GM23338 (cell line): Measurements from ENCODE around the gene NUDT2. TPM values are rescaled to one million over a fixed set of nuclear protein-coding genes. Genes with fewer than 3 reads are reported as not detected.

ENCODE experiments used
- ATAC-seq: fragments of 200-7000 bp; cut with Tn5 transposase; 3 replicates; pipeline ENCODE4 v1.9.1; 2020
- DNase-seq: peaks from one replicate; pipeline ENCODE4 v3.0.0-alpha.2; 2015; ENCODE audit warnings: low spot score
- H2AFZ ChIP-seq: fragments of 200-600 bp; sonication (generic); 2 replicates; pipeline ENCODE4 v1.8.0; 2016; ENCODE audit warnings: antibody characterized with exemption, mild to moderate bottlenecking, moderate library complexity
- H3F3A ChIP-seq: fragments of 200-600 bp; sonication (generic); replicated peaks from 2 replicates; pipeline ENCODE4 v1.8.0; 2017; ENCODE audit warnings: antibody characterized with exemption, mixed run types, low read depth
- H3K27ac ChIP-seq: fragments of 200-600 bp; sonication (generic); 2 replicates; pipeline ENCODE4 v1.6.1; 2016; ENCODE audit warnings: low read depth
- H3K27me3 ChIP-seq: fragments of 200-600 bp; sonication (generic); 2 replicates; pipeline ENCODE4 v1.8.0; 2016; ENCODE audit warnings: mild to moderate bottlenecking, mixed run types, moderate library complexity; ENCODE audit not compliant: insufficient read depth
- H3K36me3 ChIP-seq: fragments of 200-600 bp; sonication (generic); 2 replicates; pipeline ENCODE4 v1.8.0; 2016; ENCODE audit warnings: mild to moderate bottlenecking; ENCODE audit not compliant: insufficient read depth
- H3K4me1 ChIP-seq: fragments of 200-600 bp; sonication (generic); 2 replicates; pipeline ENCODE4 v1.8.0; 2016; ENCODE audit warnings: mild to moderate bottlenecking, moderate library complexity; ENCODE audit not compliant: insufficient read depth
- H3K4me2 ChIP-seq: fragments of 200-600 bp; sonication (generic); 2 replicates; pipeline ENCODE4 v1.7.1; 2017; ENCODE audit warnings: mixed run types
- H3K4me3 ChIP-seq: fragments of 200-600 bp; sonication (generic); 2 replicates; pipeline ENCODE4 v1.6.1; 2016; ENCODE audit warnings: mixed run types
- H3K79me2 ChIP-seq: fragments of 200-600 bp; sonication (generic); replicated peaks from 2 replicates; pipeline ENCODE4 v1.8.0; 2017; ENCODE audit warnings: mild to moderate bottlenecking; ENCODE audit not compliant: insufficient read depth
- H3K9me2 ChIP-seq: fragments of 200-600 bp; sonication (generic); 2 replicates; pipeline ENCODE4 v1.8.0; 2017; ENCODE audit not compliant: insufficient read depth
- H4K20me1 ChIP-seq: fragments of 200-600 bp; sonication (generic); replicated peaks from 2 replicates; pipeline ENCODE4 v1.8.0; 2017; ENCODE audit warnings: mild to moderate bottlenecking; ENCODE audit not compliant: insufficient read depth
- H3K27ac Mint-ChIP-seq: 2 replicates; pipeline ENCODE4 v1.8.0; 2020; ENCODE audit warnings: inconsistent platforms, mild to moderate bottlenecking, moderate library complexity, mixed read lengths
- H3K27me3 Mint-ChIP-seq: 3 replicates; pipeline ENCODE4 v1.8.0; 2022; ENCODE audit warnings: low read depth, mild to moderate bottlenecking, moderate library complexity, mixed read lengths, inconsistent platforms; ENCODE audit not compliant: insufficient read depth, poor library complexity
- H3K36me3 Mint-ChIP-seq: 3 replicates; pipeline ENCODE4 v1.8.0; 2021; ENCODE audit warnings: low read depth, mild to moderate bottlenecking, inconsistent platforms, moderate library complexity, mixed read lengths
- H3K4me1 Mint-ChIP-seq: 3 replicates; pipeline ENCODE4 v1.8.0; 2020; ENCODE audit warnings: mild to moderate bottlenecking, inconsistent platforms, mixed read lengths
- H3K4me3 Mint-ChIP-seq: 3 replicates; pipeline ENCODE4 v1.8.0; 2021; ENCODE audit warnings: moderate library complexity, mild to moderate bottlenecking, inconsistent platforms, mixed read lengths
- H3K9me3 Mint-ChIP-seq: 3 replicates; pipeline ENCODE4 v1.8.0; 2020; ENCODE audit warnings: moderate library complexity, mild to moderate bottlenecking, inconsistent platforms, mixed read lengths
- CREB1 ChIP-seq: fragments of 250-450 bp; sonication (Bioruptor Pico); IDR thresholded peaks from 2 replicates; pipeline ENCODE4 v1.5.0; 2020; ENCODE audit warnings: low read depth, mild to moderate bottlenecking, moderate library complexity
- EZH2 ChIP-seq: fragments of 200-600 bp; sonication (generic); IDR thresholded peaks from one replicate; pipeline ENCODE4 v1.8.0; 2017; ENCODE audit warnings: antibody characterized with exemption, mild to moderate bottlenecking, low read depth; ENCODE audit not compliant: unreplicated experiment
- EZH2phosphoT487 ChIP-seq: fragments of 200-600 bp; sonication (generic); IDR thresholded peaks from one replicate; pipeline ENCODE4 v1.8.1; 2018; ENCODE audit warnings: antibody characterized with exemption; ENCODE audit not compliant: unreplicated experiment
- JUNB ChIP-seq: IDR thresholded peaks from one replicate; pipeline ENCODE4 v1.6.1; 2016; ENCODE audit warnings: antibody characterized with exemption; ENCODE audit not compliant: unreplicated experiment
- POLR2AphosphoS5 ChIP-seq: IDR thresholded peaks from 2 replicates; pipeline ENCODE4 v1.6.1; 2016; ENCODE audit warnings: antibody characterized with exemption, low read depth
- REST ChIP-seq: IDR thresholded peaks from one replicate; pipeline ENCODE4 v1.6.1; 2018; ENCODE audit warnings: antibody characterized with exemption; ENCODE audit not compliant: unreplicated experiment
- polyA plus RNA-seq: library from polyadenylated mRNA; unstranded; fragments of >200 nt; fragmentation: Nextera tagmentation; extraction: Ambion mirVana; gene quantifications from 2 replicates; pipeline ENCODE4 v1.2.1, GENCODE V29; 2016
- total RNA-seq: library from RNA; depleted of rRNA; stranded (reverse); fragments of >200 nt; shearing (Covaris generic); gene quantifications from 2 replicates; pipeline ENCODE4 v1.2.3, GENCODE V29; 2014
- TF ChIP-seq, protein P1 (sequence below): fragments of 250-450 bp; sonication (Bioruptor Pico); IDR thresholded peaks from 2 replicates; pipeline ENCODE4 v1.5.0; 2020; ENCODE audit warnings: mild to moderate bottlenecking, moderate library complexity
- TF ChIP-seq, protein P2 (sequence below), 2 experiments: fragments of 200-600 bp in 1 of 2; sonication (generic) in 1 of 2; conservative IDR thresholded peaks; 2 replicates each; pipeline versions ENCODE4 v1.5.1 to v1.6.1; 2016 to 2017; ENCODE audit warnings: antibody characterized with exemption in 2 of 2, low read depth in 2 of 2, mild to moderate bottlenecking in 2 of 2, moderate library complexity in 1 of 2
- TF ChIP-seq, protein P3 (sequence below): IDR thresholded peaks from 2 replicates; pipeline ENCODE4 v1.6.1; 2016; ENCODE audit warnings: antibody characterized with exemption

The NUDT2 gene
- total and polyA plus RNA-seq, 2 experiments from 2014 or later, result 9.5 to 16.4 TPM

- Histone ChIP-seq H3K27me3 (0 out of 2 replicates have a peak, but pooled peaks cover 7% of the 10 kb centered on the region), H3K27ac (no peak overlapping the region), H4K20me1 (no peaks in the 10 kb centered on the region), H3K4me3 (no peak overlapping the region), H3K4me1 (peaks cover 19% of the 10 kb centered on the region), H3K4me2 (no peak overlapping the region), H3K36me3 (no peaks in the 10 kb centered on the region), H3K79me2 (no peaks in the 10 kb centered on the region), H3F3A (no peaks in the 10 kb centered on the region), H3K9me2 (no peaks in the 10 kb centered on the region), H2AFZ (no peak overlapping the region)
- Mint-ChIP-seq H3K27ac (no peak overlapping the region), H3K4me3 (no peak overlapping the region), H3K36me3 (peaks cover 41% of the 10 kb centered on the region), H3K4me1 (peaks cover 21% of the 10 kb centered on the region), H3K27me3 (peaks cover 14% of the 10 kb centered on the region), H3K9me3 (peaks cover 12% of the 10 kb centered on the region; the same call in 2 of the 3 replicates)
- ATAC-seq (peak; percentile 11), DNase-seq (peak; percentile 85)
- TF ChIP-seq, protein P1, sequence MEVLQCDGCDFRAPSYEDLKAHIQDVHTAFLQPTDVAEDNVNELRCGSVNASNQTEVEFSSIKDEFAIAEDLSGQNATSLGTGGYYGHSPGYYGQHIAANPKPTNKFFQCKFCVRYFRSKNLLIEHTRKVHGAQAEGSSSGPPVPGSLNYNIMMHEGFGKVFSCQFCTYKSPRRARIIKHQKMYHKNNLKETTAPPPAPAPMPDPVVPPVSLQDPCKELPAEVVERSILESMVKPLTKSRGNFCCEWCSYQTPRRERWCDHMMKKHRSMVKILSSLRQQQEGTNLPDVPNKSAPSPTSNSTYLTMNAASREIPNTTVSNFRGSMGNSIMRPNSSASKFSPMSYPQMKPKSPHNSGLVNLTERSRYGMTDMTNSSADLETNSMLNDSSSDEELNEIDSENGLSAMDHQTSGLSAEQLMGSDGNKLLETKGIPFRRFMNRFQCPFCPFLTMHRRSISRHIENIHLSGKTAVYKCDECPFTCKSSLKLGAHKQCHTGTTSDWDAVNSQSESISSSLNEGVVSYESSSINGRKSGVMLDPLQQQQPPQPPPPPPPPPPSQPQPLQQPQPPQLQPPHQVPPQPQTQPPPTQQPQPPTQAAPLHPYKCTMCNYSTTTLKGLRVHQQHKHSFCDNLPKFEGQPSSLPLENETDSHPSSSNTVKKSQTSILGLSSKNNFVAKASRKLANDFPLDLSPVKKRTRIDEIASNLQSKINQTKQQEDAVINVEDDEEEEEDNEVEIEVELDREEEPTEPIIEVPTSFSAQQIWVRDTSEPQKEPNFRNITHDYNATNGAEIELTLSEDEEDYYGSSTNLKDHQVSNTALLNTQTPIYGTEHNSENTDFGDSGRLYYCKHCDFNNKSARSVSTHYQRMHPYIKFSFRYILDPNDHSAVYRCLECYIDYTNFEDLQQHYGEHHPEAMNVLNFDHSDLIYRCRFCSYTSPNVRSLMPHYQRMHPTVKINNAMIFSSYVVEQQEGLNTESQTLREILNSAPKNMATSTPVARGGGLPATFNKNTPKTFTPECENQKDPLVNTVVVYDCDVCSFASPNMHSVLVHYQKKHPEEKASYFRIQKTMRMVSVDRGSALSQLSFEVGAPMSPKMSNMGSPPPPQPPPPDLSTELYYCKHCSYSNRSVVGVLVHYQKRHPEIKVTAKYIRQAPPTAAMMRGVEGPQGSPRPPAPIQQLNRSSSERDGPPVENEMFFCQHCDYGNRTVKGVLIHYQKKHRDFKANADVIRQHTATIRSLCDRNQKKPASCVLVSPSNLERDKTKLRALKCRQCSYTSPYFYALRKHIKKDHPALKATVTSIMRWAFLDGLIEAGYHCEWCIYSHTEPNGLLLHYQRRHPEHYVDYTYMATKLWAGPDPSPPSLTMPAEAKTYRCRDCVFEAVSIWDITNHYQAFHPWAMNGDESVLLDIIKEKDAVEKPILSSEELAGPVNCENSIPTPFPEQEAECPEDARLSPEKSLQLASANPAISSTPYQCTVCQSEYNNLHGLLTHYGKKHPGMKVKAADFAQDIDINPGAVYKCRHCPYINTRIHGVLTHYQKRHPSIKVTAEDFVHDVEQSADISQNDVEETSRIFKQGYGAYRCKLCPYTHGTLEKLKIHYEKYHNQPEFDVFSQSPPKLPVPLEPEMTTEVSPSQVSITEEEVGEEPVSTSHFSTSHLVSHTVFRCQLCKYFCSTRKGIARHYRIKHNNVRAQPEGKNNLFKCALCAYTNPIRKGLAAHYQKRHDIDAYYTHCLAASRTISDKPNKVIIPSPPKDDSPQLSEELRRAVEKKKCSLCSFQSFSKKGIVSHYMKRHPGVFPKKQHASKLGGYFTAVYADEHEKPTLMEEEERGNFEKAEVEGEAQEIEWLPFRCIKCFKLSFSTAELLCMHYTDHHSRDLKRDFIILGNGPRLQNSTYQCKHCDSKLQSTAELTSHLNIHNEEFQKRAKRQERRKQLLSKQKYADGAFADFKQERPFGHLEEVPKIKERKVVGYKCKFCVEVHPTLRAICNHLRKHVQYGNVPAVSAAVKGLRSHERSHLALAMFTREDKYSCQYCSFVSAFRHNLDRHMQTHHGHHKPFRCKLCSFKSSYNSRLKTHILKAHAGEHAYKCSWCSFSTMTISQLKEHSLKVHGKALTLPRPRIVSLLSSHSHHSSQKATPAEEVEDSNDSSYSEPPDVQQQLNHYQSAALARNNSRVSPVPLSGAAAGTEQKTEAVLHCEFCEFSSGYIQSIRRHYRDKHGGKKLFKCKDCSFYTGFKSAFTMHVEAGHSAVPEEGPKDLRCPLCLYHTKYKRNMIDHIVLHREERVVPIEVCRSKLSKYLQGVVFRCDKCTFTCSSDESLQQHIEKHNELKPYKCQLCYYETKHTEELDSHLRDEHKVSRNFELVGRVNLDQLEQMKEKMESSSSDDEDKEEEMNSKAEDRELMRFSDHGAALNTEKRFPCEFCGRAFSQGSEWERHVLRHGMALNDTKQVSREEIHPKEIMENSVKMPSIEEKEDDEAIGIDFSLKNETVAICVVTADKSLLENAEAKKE, result no peak
- TF ChIP-seq, protein P2, sequence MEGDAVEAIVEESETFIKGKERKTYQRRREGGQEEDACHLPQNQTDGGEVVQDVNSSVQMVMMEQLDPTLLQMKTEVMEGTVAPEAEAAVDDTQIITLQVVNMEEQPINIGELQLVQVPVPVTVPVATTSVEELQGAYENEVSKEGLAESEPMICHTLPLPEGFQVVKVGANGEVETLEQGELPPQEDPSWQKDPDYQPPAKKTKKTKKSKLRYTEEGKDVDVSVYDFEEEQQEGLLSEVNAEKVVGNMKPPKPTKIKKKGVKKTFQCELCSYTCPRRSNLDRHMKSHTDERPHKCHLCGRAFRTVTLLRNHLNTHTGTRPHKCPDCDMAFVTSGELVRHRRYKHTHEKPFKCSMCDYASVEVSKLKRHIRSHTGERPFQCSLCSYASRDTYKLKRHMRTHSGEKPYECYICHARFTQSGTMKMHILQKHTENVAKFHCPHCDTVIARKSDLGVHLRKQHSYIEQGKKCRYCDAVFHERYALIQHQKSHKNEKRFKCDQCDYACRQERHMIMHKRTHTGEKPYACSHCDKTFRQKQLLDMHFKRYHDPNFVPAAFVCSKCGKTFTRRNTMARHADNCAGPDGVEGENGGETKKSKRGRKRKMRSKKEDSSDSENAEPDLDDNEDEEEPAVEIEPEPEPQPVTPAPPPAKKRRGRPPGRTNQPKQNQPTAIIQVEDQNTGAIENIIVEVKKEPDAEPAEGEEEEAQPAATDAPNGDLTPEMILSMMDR (conservative IDR thresholded peaks at IDR 0.05; ENCODE audit: low read depth in 2 of 2), result peak in 1 of 2 experiments; percentile 20; a peak in 1 of 4 replicates
These were observed 43.2 kb downstream of the NUDT2 start for GRCh38 chr9:34372467-34373011.

DNA sequence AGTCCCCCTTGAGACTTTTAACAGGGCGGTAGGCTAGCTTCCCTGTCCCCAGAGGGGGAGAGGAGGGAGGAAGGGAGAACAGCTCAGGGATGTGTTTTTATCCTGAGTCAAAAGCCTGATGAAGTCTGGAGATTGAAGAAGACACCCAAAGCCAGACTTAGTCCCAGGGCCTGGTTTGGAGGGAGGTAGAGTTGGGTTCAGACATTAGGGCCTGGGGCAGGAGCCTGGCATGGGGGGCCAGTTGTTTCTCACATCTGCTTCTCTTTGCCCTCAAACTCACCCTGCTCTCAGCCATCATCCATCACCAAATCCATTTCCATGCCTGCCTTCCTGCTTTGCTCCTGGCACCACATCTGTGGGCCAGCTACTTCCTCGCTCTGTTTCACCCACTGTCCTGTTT, 44.4 kb downstream of the NUDT2 start:
- no peak overlapping the region for H3K4me2 ChIP-seq
- no peak overlapping the region for H3K4me3 ChIP-seq
- ATAC-seq, result no peak
- no peaks in the 10 kb centered on the region for H4K20me1 ChIP-seq
- peaks cover 17% of the 10 kb centered on the region for H3K27me3 Mint-ChIP-seq
- H3F3A ChIP-seq, result no peaks in the 10 kb centered on the region
- H3K4me1 Mint-ChIP-seq, result peaks cover 21% of the 10 kb centered on the region
- no peak overlapping the region for H3K27ac ChIP-seq
- no peak overlapping the region for H2AFZ ChIP-seq
- peaks cover 29% of the 10 kb centered on the region for H3K36me3 Mint-ChIP-seq
- no peak overlapping the region; the same call in 2 of the 3 replicates for H3K4me3 Mint-ChIP-seq
- no peaks in the 10 kb centered on the region for H3K9me2 ChIP-seq
- DNase-seq, result no peak
- no peaks in the 10 kb centered on the region for H3K79me2 ChIP-seq
- peaks cover under 1% of the 10 kb centered on the region; the same call in 1 of the 3 replicates for H3K9me3 Mint-ChIP-seq
- H3K4me1 ChIP-seq, result peaks cover 19% of the 10 kb centered on the region
- H3K27ac Mint-ChIP-seq, result no peak overlapping the region
- H3K27me3 ChIP-seq, result peaks cover 15% of the 10 kb centered on the region
- no peaks in the 10 kb centered on the region for H3K36me3 ChIP-seq
- TF ChIP-seq EZH2, result no peak
- TF ChIP-seq CREB1 (CRISPR knock-in tag), result no peak
- TF ChIP-seq REST, result no peak
- no peak for TF ChIP-seq JUNB
- TF ChIP-seq, protein P3, sequence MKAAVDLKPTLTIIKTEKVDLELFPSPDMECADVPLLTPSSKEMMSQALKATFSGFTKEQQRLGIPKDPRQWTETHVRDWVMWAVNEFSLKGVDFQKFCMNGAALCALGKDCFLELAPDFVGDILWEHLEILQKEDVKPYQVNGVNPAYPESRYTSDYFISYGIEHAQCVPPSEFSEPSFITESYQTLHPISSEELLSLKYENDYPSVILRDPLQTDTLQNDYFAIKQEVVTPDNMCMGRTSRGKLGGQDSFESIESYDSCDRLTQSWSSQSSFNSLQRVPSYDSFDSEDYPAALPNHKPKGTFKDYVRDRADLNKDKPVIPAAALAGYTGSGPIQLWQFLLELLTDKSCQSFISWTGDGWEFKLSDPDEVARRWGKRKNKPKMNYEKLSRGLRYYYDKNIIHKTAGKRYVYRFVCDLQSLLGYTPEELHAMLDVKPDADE, result no peak
- TF ChIP-seq POLR2AphosphoS5, result no peak
- no peak for TF ChIP-seq EZH2phosphoT487
